ENCODE measurements around the gene DNAJC5. TPM values are rescaled to one million over a fixed set of nuclear protein-coding genes. Genes with fewer than 3 reads are reported as not detected.
"Not testable (repeated sequence)": the region's sequence is repeated elsewhere in the genome, so short reads cannot be mapped to it uniquely, and the experiment has no call there.

The DNAJC5 gene
- total RNA-seq, 4 donors from 2014 or later, result 18.5 to 26.4 (median 22.5) TPM

DNA sequence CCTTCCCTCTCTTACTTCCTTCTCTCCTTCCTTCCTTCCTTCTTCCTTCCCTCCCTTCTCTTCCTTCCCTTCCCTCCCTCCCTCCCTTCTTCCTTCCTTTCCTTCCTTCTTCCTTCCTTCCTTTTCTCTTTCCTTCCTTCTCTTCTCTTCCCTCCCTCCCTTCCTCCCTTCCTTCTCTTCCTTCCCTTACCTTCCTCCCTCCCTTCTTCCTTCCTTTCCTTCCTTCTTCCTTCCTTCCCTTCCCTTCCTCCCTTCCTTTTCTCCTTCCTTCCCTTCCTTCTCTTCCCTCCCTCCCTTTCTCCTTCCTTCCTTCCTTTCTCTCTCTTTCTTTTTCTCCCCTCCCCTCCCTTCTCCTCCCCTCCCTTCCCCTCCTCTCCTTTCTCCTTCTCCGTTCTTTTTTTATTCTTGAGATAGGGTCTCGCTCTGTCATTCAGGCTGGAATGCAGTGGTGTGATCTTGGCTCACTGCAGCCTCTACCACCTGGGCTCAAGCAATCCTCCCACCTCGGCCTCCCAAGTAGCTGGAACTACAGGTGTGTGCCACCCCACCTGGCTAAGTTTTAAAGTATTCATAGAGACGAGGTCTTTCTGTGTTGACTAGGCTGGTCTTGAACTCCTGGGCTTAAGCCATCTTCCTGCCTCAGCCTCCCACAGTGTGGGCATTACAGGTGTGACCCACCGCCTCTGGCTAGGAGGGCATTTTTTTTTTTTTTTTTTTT is 75.9 kb downstream of the DNAJC5 start:
- in situ Hi-C loops (cut with MboI; ENCODE audit: low sequenced_read_pairs in 4 of 4), result loop anchor here in 1 of 4 donors (10.0 kb wide), 1 partner anchor 186 kb away; no protein-coding TSS in a partner anchor
- Histone ChIP-seq H3K36me3 (peaks cover 0 to 12% of the 10 kb centered on the region in 2 donors), H3K27ac (peak overlapping the region in 3 of 4 donors; percentile 25 to 70 (median 55)), H3K27me3 (no peaks in the 10 kb centered on the region), H3K4me1 (peaks cover 9 to 24% of the 10 kb centered on the region in 2 donors), H3K9me3 (no peaks in the 10 kb centered on the region), H3K4me3 (no peak overlapping the region)
- ATAC-seq (no peak), DNase-seq (no peak)
- intact Hi-C loops (cut with DNase I; ENCODE audit: low total_unique reads), result no loop called here
- TF ChIP-seq POLR2A (IDR thresholded peaks at IDR 0.05) (no peak), CTCF (IDR thresholded peaks at IDR 0.05 in 4 of 5, conservative IDR thresholded peaks at IDR 0.05 in 1 of 5) (no peak)

- H3K4me3 ChIP-seq; DNase-seq; ATAC-seq; H3K36me3 ChIP-seq; H3K27me3 ChIP-seq; intact Hi-C loops (cut with DNase I; ENCODE audit: low total_unique reads); H3K9me3 ChIP-seq: not testable (repeated sequence)
- Histone ChIP-seq H3K4me1 (peaks cover 9 to 24% of the 10 kb centered on the region in 2 donors), H3K27ac (peak overlapping the region; percentile 13 to 59 (median 32))
- in situ Hi-C loops (cut with MboI; ENCODE audit: low sequenced_read_pairs in 4 of 4), result loop anchor here in 1 of 4 donors (10.0 kb wide), 1 partner anchor 187 kb away; no protein-coding TSS in a partner anchor
Measured at GRCh38 chr20:63971960-63972311, 77.0 kb downstream of the DNAJC5 start.

DNA sequence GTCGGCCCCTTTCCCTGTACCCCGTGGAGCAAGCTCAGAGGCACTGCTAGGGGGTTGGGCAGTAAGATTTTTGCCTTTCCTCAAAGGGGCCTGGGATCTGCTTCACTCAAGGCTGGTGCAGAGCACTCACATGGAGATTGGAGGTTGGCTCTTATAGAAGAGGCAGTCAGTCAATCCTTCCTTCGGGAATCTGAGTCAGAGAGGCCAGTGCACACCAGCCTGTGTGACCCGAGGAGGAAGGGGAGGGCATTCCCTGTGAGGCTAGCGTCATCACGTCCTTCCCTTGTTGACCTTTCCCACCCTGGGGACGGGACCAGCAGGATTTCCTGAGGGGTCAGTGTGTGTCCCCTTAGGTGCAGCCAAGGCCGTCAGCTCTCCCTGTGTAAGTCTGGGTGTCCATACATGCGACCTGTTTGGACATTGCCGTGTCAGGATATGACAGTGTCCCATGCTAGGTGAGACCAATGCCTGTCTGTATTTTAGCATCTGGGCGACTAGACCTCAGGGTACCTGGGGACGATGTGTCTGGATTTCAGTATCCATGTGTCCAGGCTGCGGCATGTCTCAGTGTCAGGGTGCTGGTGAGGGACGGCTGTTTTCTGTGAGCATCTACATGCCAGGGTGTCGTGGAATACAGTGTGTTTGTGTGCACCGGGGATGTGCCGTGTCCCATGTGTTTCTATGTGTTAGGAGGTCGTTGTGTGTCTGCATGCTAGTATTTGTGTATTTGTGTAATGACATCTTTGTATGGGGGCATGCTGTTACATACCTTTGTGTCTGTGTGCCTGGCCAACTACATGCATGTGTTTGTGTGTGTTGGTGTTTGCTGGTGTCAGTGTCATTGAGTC is 77.6 kb downstream of the DNAJC5 start:
- H3K9me3 ChIP-seq, result no peaks in the 10 kb centered on the region
- H3K27ac ChIP-seq, result peak overlapping the region; percentile 13 to 59 (median 30)
- H3K4me3 ChIP-seq, result no peak overlapping the region
- no peak for TF ChIP-seq CTCF (IDR thresholded peaks at IDR 0.05 in 4 of 5, conservative IDR thresholded peaks at IDR 0.05 in 1 of 5)
- no peak for TF ChIP-seq POLR2A (IDR thresholded peaks at IDR 0.05)
- DNase-seq, result peak in 1 of 2 donors; percentile 12
- in situ Hi-C loops (cut with MboI; ENCODE audit: low sequenced_read_pairs in 4 of 4) (loop anchor here in 1 of 4 donors (10.0 kb wide), 1 partner anchor 188 kb away; no protein-coding TSS in a partner anchor), intact Hi-C loops (cut with DNase I; ENCODE audit: low total_unique reads) (loop anchor here (1.0 kb wide), 1 partner anchor 186 kb away; no protein-coding TSS in a partner anchor)
- H3K36me3 ChIP-seq, result no peaks in the 10 kb centered on the region
- H3K4me1 ChIP-seq, result peaks cover 9 to 24% of the 10 kb centered on the region in 2 donors
- H3K27me3 ChIP-seq, result no peaks in the 10 kb centered on the region
- no peak for ATAC-seq

GRCh38 chr20:63973160-63973479 is 78.2 kb downstream of the DNAJC5 start:
- H3K27me3 ChIP-seq, result peaks cover 0 to under 1% (median 0%) of the 10 kb centered on the region in 3 donors
- intact Hi-C loops (cut with DNase I; ENCODE audit: low total_unique reads), result loop anchor here (1.0 kb wide), 1 partner anchor 187 kb away; no protein-coding TSS in a partner anchor
- H3K4me1 ChIP-seq, result peaks cover 9 to 24% of the 10 kb centered on the region in 2 donors
- in situ Hi-C loops (cut with MboI; ENCODE audit: low sequenced_read_pairs in 4 of 4), result loop anchor here in 1 of 4 donors (10.0 kb wide), 1 partner anchor 188 kb away; no protein-coding TSS in a partner anchor
- peak overlapping the region in 2 of 4 donors; percentile 59 to 71 for H3K27ac ChIP-seq
- ATAC-seq, result no peak
- peak overlapping the region in 1 of 4 donors; percentile 47 for H3K4me3 ChIP-seq
- no peaks in the 10 kb centered on the region for H3K9me3 ChIP-seq
- no peak for DNase-seq
- H3K36me3 ChIP-seq, result no peaks in the 10 kb centered on the region
- TF ChIP-seq CTCF (IDR thresholded peaks at IDR 0.05 in 4 of 5, conservative IDR thresholded peaks at IDR 0.05 in 1 of 5) (no peak), POLR2A (IDR thresholded peaks at IDR 0.05) (no peak)
